ENCODE data around the gene OR6Q1. TPM values are rescaled to one million over a fixed set of nuclear protein-coding genes. Genes with fewer than 3 reads are reported as not detected.

Gene OR6Q1
- total and polyA plus RNA-seq, 2 of the 13 experiments (the other 11 are each of a cell fraction or from before 2014, with no cell fraction given): not detected

DNA sequence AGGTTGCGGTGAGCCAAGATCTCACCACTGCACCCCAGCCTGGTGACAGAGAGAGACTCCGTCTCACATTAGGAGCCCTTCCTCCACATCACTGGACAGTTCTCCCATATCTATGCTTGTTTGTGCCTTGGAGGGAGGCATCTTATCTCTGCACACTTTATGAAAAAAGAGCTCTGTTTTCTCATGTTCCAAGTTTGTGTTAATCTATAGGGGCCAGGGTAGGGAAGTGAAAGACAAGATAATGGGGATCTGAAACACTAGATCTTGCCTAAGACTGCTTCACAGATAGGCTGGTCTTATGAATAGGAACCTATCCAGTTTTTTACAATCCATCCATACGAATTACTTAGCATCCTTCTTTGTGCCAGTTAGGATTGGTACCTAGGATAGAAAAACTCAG lies 17.1 kb downstream of the OR6Q1 start (continued):
- no peak for TF ChIP-seq ZNF670 (CRISPR knock-in tag; IDR thresholded peaks at IDR 0.05; ENCODE audit: borderline replicate concordance)
- TF ChIP-seq ZNF235 (CRISPR knock-in tag; IDR thresholded peaks at IDR 0.05; ENCODE audit: borderline replicate concordance): no peak

DNA sequence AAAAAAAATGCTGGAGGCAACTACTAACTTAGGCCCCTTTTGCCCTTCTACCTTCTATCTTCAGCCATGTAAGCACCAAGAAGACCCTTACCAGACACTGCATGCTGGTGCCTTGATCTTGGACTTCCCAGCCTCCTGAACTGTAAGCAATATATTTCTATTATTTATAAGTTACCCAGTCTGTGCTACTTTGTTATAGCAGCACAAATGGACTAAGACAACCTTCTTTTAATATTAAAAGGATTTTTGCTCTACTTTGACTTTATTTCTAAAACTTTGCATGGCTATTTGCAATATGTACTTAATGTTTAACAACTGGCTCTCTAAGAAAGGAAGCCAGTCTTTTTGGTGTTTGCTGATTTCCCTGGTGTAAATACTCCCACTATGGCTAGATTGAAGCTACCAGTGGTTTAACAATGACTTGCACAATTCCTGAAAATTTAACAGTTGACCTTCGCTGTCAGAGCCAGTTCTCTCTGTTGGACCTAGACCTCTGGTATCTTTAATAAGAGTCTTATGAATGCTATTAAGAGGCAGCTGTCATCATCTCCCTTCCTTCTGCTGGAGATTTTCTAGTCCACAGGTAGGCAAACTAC lies 25.2 kb downstream of the OR6Q1 start:
- intact Hi-C loops (cut with micrococcal nuclease; ENCODE audit: unreplicated experiment): loop anchor here (10.0 kb wide), 1 partner anchor 61 kb away; no protein-coding TSS in a partner anchor
- Histone ChIP-seq H3K4me2 (ENCODE audit: low read depth, low read length) (no peak overlapping the region), H3K4me1 (ENCODE audit: insufficient read depth, low read length) (peaks cover 58% of the 10 kb centered on the region), H3K9me3 (ENCODE audit: low read length) (no peaks in the 10 kb centered on the region), H2AFZ (ENCODE audit: low read length) (no peak overlapping the region), H3K79me2 (ENCODE audit: insufficient read depth, low read length) (no peaks in the 10 kb centered on the region), H3K9ac (ENCODE audit: insufficient read depth, low read depth, low read length) (no peak overlapping the region), H3K27ac (ENCODE audit: extremely low read length, insufficient read depth, low read length) (peak overlapping the region; percentile 15), H4K20me1 (ENCODE audit: insufficient read depth, low read length) (no peaks in the 10 kb centered on the region), H3K36me3 (replicated peaks in 1 of 2; ENCODE audit: control insufficient read depth in 1 of 2, insufficient read depth in 2 of 2, low read length in 2 of 2) (no peaks in the 10 kb centered on the region), H3K27me3 (ENCODE audit: control insufficient read depth in 1 of 2, insufficient read depth in 2 of 2, low read length in 2 of 2) (no peaks in the 10 kb centered on the region), H3K4me3 (replicated peaks in 1 of 3; ENCODE audit: insufficient read depth in 1 of 3, low read depth in 2 of 3, low read length in 3 of 3) (no peak overlapping the region)
- WGBS (ENCODE audit: low lambda C conversion rate): 29% methylated on average over 1 of the region's 1 CpG
- in situ Hi-C loops (cut with HindIII; ENCODE audit: extremely low pct_ligation_motif_present, low pct_unique_long_range_greater_than_20kb): no loop called here
- ChIA-PET CTCF (ENCODE audit: low intra/inter-chr PET ratio, low total read pairs) (no interaction called here), POLR2A (no interaction called here)
- peak; percentile 35; the same call in 2 of the 3 replicates for ATAC-seq
- DNase-seq (ENCODE audit: low spot score): peak; percentile 55
- BruUV-seq (replicated peaks): no TSS peak
- FAIRE-seq: peak; percentile 37
- TF ChIP-seq ZNF83 (CRISPR knock-in tag; IDR thresholded peaks at IDR 0.05; ENCODE audit: borderline replicate concordance) (no peak), ZNF740 (CRISPR knock-in tag; IDR thresholded peaks at IDR 0.05) (no peak), ZNF331 (CRISPR knock-in tag; IDR thresholded peaks at IDR 0.05) (peak; percentile 24; the same call in 1 of the 2 replicates), NR2F6 (IDR thresholded peaks at IDR 0.05) (peak; percentile 38; the same call in 1 of the 2 replicates), NR2F6 (CRISPR knock-in tag; IDR thresholded peaks at IDR 0.05) (no peak), ZNF792 (CRISPR knock-in tag; IDR thresholded peaks at IDR 0.05) (no peak), CEBPB (IDR thresholded peaks at IDR 0.05; ENCODE audit: borderline replicate concordance, low read depth, low read length) (peak; percentile 61), NFE2L2 (IDR thresholded peaks at IDR 0.05; ENCODE audit: low read length) (peak; percentile 80), NFIC (IDR thresholded peaks at IDR 0.05; ENCODE audit: low read length) (0 out of 2 replicates have a peak, but pooled peaks have one; percentile 23), KDM1A (CRISPR knock-in tag; IDR thresholded peaks at IDR 0.05) (no peak), CEBPG (CRISPR knock-in tag; IDR thresholded peaks at IDR 0.05) (peak; percentile 75), RARA (CRISPR knock-in tag; IDR thresholded peaks at IDR 0.05) (0 out of 2 replicates have a peak, but pooled peaks have one; percentile 32), FOXP4 (CRISPR knock-in tag; IDR thresholded peaks at IDR 0.05) (0 out of 2 replicates have a peak, but pooled peaks have one; percentile 21), BCL6 (CRISPR knock-in tag; IDR thresholded peaks at IDR 0.05) (peak; percentile 96), SOX5 (CRISPR knock-in tag; IDR thresholded peaks at IDR 0.05; ENCODE audit: borderline replicate concordance) (peak; percentile 71; the same call in 1 of the 2 replicates), NCOA2 (CRISPR knock-in tag; IDR thresholded peaks at IDR 0.05) (peak; percentile 56; the same call in 1 of the 2 replicates), PPARG (CRISPR knock-in tag; conservative IDR thresholded peaks at IDR 0.05) (no peak)
- TF ChIP-seq, protein P1, sequence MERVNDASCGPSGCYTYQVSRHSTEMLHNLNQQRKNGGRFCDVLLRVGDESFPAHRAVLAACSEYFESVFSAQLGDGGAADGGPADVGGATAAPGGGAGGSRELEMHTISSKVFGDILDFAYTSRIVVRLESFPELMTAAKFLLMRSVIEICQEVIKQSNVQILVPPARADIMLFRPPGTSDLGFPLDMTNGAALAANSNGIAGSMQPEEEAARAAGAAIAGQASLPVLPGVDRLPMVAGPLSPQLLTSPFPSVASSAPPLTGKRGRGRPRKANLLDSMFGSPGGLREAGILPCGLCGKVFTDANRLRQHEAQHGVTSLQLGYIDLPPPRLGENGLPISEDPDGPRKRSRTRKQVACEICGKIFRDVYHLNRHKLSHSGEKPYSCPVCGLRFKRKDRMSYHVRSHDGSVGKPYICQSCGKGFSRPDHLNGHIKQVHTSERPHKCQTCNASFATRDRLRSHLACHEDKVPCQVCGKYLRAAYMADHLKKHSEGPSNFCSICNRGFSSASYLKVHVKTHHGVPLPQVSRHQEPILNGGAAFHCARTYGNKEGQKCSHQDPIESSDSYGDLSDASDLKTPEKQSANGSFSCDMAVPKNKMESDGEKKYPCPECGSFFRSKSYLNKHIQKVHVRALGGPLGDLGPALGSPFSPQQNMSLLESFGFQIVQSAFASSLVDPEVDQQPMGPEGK (CRISPR knock-in tag; IDR thresholded peaks at IDR 0.05): no peak
- TF ChIP-seq, protein P2, sequence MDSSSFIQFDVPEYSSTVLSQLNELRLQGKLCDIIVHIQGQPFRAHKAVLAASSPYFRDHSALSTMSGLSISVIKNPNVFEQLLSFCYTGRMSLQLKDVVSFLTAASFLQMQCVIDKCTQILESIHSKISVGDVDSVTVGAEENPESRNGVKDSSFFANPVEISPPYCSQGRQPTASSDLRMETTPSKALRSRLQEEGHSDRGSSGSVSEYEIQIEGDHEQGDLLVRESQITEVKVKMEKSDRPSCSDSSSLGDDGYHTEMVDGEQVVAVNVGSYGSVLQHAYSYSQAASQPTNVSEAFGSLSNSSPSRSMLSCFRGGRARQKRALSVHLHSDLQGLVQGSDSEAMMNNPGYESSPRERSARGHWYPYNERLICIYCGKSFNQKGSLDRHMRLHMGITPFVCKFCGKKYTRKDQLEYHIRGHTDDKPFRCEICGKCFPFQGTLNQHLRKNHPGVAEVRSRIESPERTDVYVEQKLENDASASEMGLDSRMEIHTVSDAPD (CRISPR knock-in tag; IDR thresholded peaks at IDR 0.05): no peak
